K562 (cell line): ENCODE results near the gene BMP2K. TPM values are rescaled to one million over a fixed set of nuclear protein-coding genes. Genes with fewer than 3 reads are reported as not detected.

Experiments
- HMGN3 ChIP-seq: IDR thresholded peaks from 2 replicates; pipeline ENCODE4 v1.6.1; 2011; ENCODE audit warnings: borderline replicate concordance, low read depth, mild to moderate bottlenecking, mixed read lengths, low read length; ENCODE audit not compliant: insufficient read length; ENCODE audit errors: extremely low read depth
- SMC3 ChIP-seq: conservative IDR thresholded peaks from 2 replicates; pipeline ENCODE4 v1.6.1; 2011; ENCODE audit warnings: low read depth, low read length, improper control_type of control experiment; ENCODE audit not compliant: insufficient read depth
- TAL1 ChIP-seq: fragments of 450-650 bp; IDR thresholded peaks from 2 replicates; pipeline ENCODE4 v1.6.1; 2016; ENCODE audit warnings: mild to moderate bottlenecking
- TEAD4 ChIP-seq, 2 experiments: sonication (generic) in 1 of 2; formaldehyde crosslinking in 1 of 2; IDR thresholded peaks; 2 replicates each; pipeline versions ENCODE4 v1.6.1 to v1.8.0; 2012 to 2022; ENCODE audit warnings: borderline replicate concordance in 1 of 2, inconsistent platforms in 1 of 2, low read length in 1 of 2, mild to moderate bottlenecking in 1 of 2, missing genetic modification reagents in 1 of 2
- ZBTB17 ChIP-seq: fragments of 450-650 bp; formaldehyde crosslinking; IDR thresholded peaks from 2 replicates; pipeline ENCODE4 v1.4.0; 2020; ENCODE audit warnings: mild to moderate bottlenecking
- ZC3H4 ChIP-seq: sonication (generic); formaldehyde crosslinking; IDR thresholded peaks from 2 replicates; pipeline ENCODE4 v1.9.0; 2021; ENCODE audit warnings: missing genetic modification reagents, borderline replicate concordance
- ZNF318 ChIP-seq, 2 experiments: fragments of 450-650 bp; IDR thresholded peaks; 2 replicates each; pipeline ENCODE4 v1.6.1; 2016; ENCODE audit warnings: mild to moderate bottlenecking in 2 of 2, borderline replicate concordance in 1 of 2, low read depth in 1 of 2, moderate library complexity in 1 of 2
- ZNF398 ChIP-seq: fragments of 250-450 bp; sonication (Bioruptor Pico); IDR thresholded peaks from 2 replicates; pipeline ENCODE4 v1.8.0; 2021; ENCODE audit warnings: moderate library complexity, mild to moderate bottlenecking, inconsistent platforms
- ZNF436 ChIP-seq: fragments of 250-450, 450-650 bp; sonication (Bioruptor Pico); formaldehyde crosslinking; IDR thresholded peaks from 2 replicates; pipeline ENCODE4 v1.7.0; 2020; ENCODE audit warnings: mild to moderate bottlenecking
- polyA plus RNA-seq, 8 experiments: library from polyadenylated mRNA; depleted of rRNA in 4 of 8; stranded (reverse) in 5 of 8; unstranded in 3 of 8; fragments of >200 nt; fragmentation: Nextera tagmentation in 2 of 8; fragmentation: Illumina TruSeq in 1 of 8; extraction: Ambion mirVana in 2 of 8; extraction: Trizol in 1 of 8; gene quantifications; 2 replicates each; pipeline versions ENCODE4 v1.2.1 to v1.2.3, GENCODE V29; 2011 to 2014; ENCODE audit warnings: inconsistent platforms in 1 of 8, missing spikeins in 1 of 8
- total RNA-seq, 7 experiments: library from RNA; depleted of rRNA in 6 of 7; stranded (reverse); fragments of >200 nt in 6 of 7; fragmentation: Illumina TruSeq in 2 of 7; extraction: Trizol in 2 of 7; gene quantifications; 2 replicates each; pipeline versions ENCODE4 v1.2.1 to v1.2.3, GENCODE V29; 2011 to 2021; ENCODE audit warnings: low replicate concordance in 1 of 7

Gene BMP2K
- total and polyA plus RNA-seq, 9 of the 15 experiments (the other 6 are each of a cell fraction or from before 2014, with no cell fraction given) = 17.0 to 217 (median 104) TPM

- no peak for TF ChIP-seq ZNF318 (IDR thresholded peaks at IDR 0.05; ENCODE audit: borderline replicate concordance in 1 of 2, low read depth in 1 of 2)
- no peak for TF ChIP-seq HMGN3
- no peak for TF ChIP-seq SMC3
- TF ChIP-seq TAL1 = peak; percentile 60
- TF ChIP-seq ZNF398 = no peak
- peak; percentile 51; the same call in 1 of the 2 replicates for TF ChIP-seq TEAD4 (IDR thresholded peaks at IDR 0.05; ENCODE audit: low read length)
- TF ChIP-seq TEAD4 (CRISPR knock-in tag; IDR thresholded peaks at IDR 0.05; ENCODE audit: borderline replicate concordance) = no peak
- TF ChIP-seq ZNF436 (CRISPR knock-in tag) = no peak
- TF ChIP-seq ZC3H4 (CRISPR knock-in tag) = no peak
- no peak for TF ChIP-seq ZBTB17
Observed at GRCh38 chr4:78936989-78937388, 160.8 kb downstream of the BMP2K start (continued).
